Measurements from ENCODE around the gene ACP5. TPM values are rescaled to one million over a fixed set of nuclear protein-coding genes. Genes with fewer than 3 reads are reported as not detected.

Gene ACP5
- total and polyA plus RNA-seq, 2 of the 4 experiments (the other 2 are of a cell fraction): 0.54 to 1.2 TPM

DNA sequence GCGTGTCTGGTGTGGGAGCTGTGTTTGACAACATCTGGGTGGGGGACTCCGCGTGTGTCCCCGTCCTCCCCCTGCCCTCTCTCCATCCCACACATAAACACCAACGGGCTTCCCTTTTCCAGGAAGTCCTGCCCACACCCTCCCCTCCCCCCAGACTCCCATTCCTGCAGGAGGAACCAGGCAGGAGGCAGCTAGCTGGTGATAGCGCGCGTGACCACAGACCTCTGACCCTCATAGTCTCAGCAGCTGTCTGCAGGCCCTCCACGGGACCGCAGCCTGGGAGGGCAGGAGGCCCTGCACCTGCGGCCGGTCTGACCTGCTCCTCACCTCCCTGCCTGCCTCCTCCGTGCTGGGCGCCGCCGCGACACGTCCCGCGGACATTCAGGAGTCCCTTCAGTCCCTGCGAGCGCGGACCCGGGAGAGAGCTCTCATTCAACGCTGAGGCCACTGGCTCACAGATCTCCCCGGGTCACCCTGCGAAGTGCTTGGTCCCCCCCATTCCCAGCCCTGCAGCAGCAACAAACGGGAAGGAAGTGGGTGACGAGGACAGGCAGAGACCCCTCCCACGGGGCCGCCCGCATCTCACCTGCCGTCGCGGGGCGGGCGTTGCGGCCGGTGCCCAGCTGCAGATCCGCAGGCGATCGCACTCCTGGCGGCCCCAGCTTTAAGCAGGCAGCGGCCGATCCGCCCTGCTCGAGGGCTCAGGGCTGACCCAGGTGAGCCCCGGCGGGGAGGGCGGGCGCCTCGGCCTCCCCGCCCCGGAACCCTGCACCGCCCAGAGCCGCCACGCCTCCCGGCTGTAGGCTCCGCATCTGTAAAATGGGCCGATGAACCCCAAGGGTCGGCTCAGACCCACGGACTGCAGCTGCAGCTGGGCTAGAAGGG is 1.1 kb upstream of the ACP5 start:
- dilution Hi-C loops (cut with HindIII; ENCODE audit: low sequenced_read_pairs, unreplicated experiment) (no loop called here), in situ Hi-C loops (cut with MboI; ENCODE audit: low sequenced_read_pairs) (no loop called here), intact Hi-C loops (cut with micrococcal nuclease) (no loop called here)
- Histone ChIP-seq H2BK120ac (ENCODE audit: low read depth, low read length) (no peak overlapping the region), H2BK5ac (ENCODE audit: low read depth, low read length, poor library complexity, severe bottlenecking) (no peak overlapping the region), H2BK15ac (ENCODE audit: low read depth, low read length) (no peak overlapping the region), H4K5ac (ENCODE audit: low read depth, low read length) (0 out of 2 replicates have a peak overlapping the region, but pooled peaks have one; percentile 4), H3K4me2 (ENCODE audit: low read depth, low read length) (peak overlapping the region; percentile 33; the same call in 1 of the 2 replicates), H3K27ac (ENCODE audit: insufficient read depth, low read length) (no peak overlapping the region), H3K14ac (replicated peaks; ENCODE audit: low read depth, low read length) (no peak overlapping the region), H2AFZ (replicated peaks; ENCODE audit: low read length, poor library complexity) (peak overlapping the region; percentile 88), H4K20me1 (ENCODE audit: insufficient read depth, low read length) (no peaks in the 10 kb centered on the region), H3K18ac (ENCODE audit: low read depth, low read length) (no peak overlapping the region), H3K27me3 (ENCODE audit: control insufficient read depth, insufficient read depth, low read length) (peaks cover 3% of the 10 kb centered on the region; the same call in 1 of the 2 replicates), H3K79me1 (ENCODE audit: low read depth in 1 of 2, low read length in 2 of 2) (no peaks in the 10 kb centered on the region), H3K4me3 (ENCODE audit: insufficient read depth, low read depth, low read length) (no peak overlapping the region), H3K9ac (ENCODE audit: low read depth, low read length) (no peak overlapping the region), H2AK5ac (ENCODE audit: low read depth, low read length) (no peak overlapping the region), H2BK20ac (ENCODE audit: low read depth, low read length) (no peak overlapping the region), H3K56ac (ENCODE audit: extremely low read depth, insufficient read depth, low read length) (no peak overlapping the region), H3K36me3 (ENCODE audit: control insufficient read depth, insufficient read depth, low read length) (no peaks in the 10 kb centered on the region), H3K23ac (ENCODE audit: low read depth, low read length) (peak overlapping the region; percentile 56; the same call in 1 of the 2 replicates), H3K9me1 (ENCODE audit: insufficient read depth, low read length) (no peaks in the 10 kb centered on the region; the same call in 1 of the 2 replicates), H2AK9ac (replicated peaks; ENCODE audit: low read depth, low read length, poor library complexity) (peak overlapping the region; percentile 85), H3K4ac (ENCODE audit: low read depth, low read length) (peak overlapping the region; percentile 19; the same call in 1 of the 2 replicates), H4K8ac (ENCODE audit: low read depth in 2 of 2, low read length in 2 of 2) (peak overlapping the region in 1 of 2 experiments; percentile 37; a peak in 1 of 4 replicates), H3K9me3 (ENCODE audit: control insufficient read depth, insufficient read depth, low read length) (no peaks in the 10 kb centered on the region), H4K91ac (ENCODE audit: insufficient read depth, low read depth, low read length) (no peak overlapping the region), H3K4me1 (ENCODE audit: control insufficient read depth, insufficient read depth, low read length) (peaks cover 4% of the 10 kb centered on the region)
- ATAC-seq (ENCODE audit: low read depth) (peak; percentile 30; the same call in 1 of the 2 replicates), DNase-seq (no peak)
- 28% methylated on average over 33 of the region's 62 CpGs; no CpG with 5 or more reads in 1 of the 2 experiments for WGBS, 2 experiments (ENCODE audit: extremely low coverage in 2 of 2, insufficient read length in 1 of 2)
- BruUV-seq (replicated peaks): no TSS peak
- POLR2A ChIA-PET (ENCODE audit: unreplicated experiment): no interaction called here
- CTCF ChIA-PET: no interaction called here
- no peak for TF ChIP-seq MAZ (IDR thresholded peaks at IDR 0.05; ENCODE audit: borderline replicate concordance, low read depth, low read length)
- TF ChIP-seq POLR2A (IDR thresholded peaks at IDR 0.05; ENCODE audit: low read depth, low read length): no peak
- no peak for TF ChIP-seq CHD1 (IDR thresholded peaks at IDR 0.05; ENCODE audit: low read depth, low read length)
- TF ChIP-seq FOS (IDR thresholded peaks at IDR 0.05; ENCODE audit: low read depth, low read length): no peak
- no peak for TF ChIP-seq SMC3 (IDR thresholded peaks at IDR 0.05; ENCODE audit: low read depth, low read length)
- TF ChIP-seq RFX5 (IDR thresholded peaks at IDR 0.05; ENCODE audit: low read depth, low read length): no peak
- TF ChIP-seq MAFK (IDR thresholded peaks at IDR 0.05; ENCODE audit: low read depth, low read length): no peak
- no peak for TF ChIP-seq CEBPB (IDR thresholded peaks at IDR 0.05; ENCODE audit: low read depth, low read length)
- TF ChIP-seq, protein P1, sequence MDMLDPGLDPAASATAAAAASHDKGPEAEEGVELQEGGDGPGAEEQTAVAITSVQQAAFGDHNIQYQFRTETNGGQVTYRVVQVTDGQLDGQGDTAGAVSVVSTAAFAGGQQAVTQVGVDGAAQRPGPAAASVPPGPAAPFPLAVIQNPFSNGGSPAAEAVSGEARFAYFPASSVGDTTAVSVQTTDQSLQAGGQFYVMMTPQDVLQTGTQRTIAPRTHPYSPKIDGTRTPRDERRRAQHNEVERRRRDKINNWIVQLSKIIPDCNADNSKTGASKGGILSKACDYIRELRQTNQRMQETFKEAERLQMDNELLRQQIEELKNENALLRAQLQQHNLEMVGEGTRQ (IDR thresholded peaks at IDR 0.05; ENCODE audit: low read depth, low read length): no peak
- TF ChIP-seq ELK1 (IDR thresholded peaks at IDR 0.05; ENCODE audit: borderline replicate concordance, low read depth, low read length): no peak
- TF ChIP-seq NFE2L2 (IDR thresholded peaks at IDR 0.05; ENCODE audit: low read depth, low read length): no peak
- TF ChIP-seq, protein P2, sequence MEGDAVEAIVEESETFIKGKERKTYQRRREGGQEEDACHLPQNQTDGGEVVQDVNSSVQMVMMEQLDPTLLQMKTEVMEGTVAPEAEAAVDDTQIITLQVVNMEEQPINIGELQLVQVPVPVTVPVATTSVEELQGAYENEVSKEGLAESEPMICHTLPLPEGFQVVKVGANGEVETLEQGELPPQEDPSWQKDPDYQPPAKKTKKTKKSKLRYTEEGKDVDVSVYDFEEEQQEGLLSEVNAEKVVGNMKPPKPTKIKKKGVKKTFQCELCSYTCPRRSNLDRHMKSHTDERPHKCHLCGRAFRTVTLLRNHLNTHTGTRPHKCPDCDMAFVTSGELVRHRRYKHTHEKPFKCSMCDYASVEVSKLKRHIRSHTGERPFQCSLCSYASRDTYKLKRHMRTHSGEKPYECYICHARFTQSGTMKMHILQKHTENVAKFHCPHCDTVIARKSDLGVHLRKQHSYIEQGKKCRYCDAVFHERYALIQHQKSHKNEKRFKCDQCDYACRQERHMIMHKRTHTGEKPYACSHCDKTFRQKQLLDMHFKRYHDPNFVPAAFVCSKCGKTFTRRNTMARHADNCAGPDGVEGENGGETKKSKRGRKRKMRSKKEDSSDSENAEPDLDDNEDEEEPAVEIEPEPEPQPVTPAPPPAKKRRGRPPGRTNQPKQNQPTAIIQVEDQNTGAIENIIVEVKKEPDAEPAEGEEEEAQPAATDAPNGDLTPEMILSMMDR (conservative IDR thresholded peaks at IDR 0.05; ENCODE audit: low read depth, low read length): no peak
- no peak for TF ChIP-seq RAD21 (IDR thresholded peaks at IDR 0.05; ENCODE audit: low read length)
- TF ChIP-seq RCOR1 (IDR thresholded peaks at IDR 0.05; ENCODE audit: insufficient replicate concordance, low read length): no peak

Measured in IMR-90 (cell line).